Measurements from ENCODE around the gene C14orf132. TPM values are rescaled to one million over a fixed set of nuclear protein-coding genes. Genes with fewer than 3 reads are reported as not detected.

The C14orf132 gene
- total RNA-seq, 1 donor from 2014 or later: 0.48 TPM

DNA sequence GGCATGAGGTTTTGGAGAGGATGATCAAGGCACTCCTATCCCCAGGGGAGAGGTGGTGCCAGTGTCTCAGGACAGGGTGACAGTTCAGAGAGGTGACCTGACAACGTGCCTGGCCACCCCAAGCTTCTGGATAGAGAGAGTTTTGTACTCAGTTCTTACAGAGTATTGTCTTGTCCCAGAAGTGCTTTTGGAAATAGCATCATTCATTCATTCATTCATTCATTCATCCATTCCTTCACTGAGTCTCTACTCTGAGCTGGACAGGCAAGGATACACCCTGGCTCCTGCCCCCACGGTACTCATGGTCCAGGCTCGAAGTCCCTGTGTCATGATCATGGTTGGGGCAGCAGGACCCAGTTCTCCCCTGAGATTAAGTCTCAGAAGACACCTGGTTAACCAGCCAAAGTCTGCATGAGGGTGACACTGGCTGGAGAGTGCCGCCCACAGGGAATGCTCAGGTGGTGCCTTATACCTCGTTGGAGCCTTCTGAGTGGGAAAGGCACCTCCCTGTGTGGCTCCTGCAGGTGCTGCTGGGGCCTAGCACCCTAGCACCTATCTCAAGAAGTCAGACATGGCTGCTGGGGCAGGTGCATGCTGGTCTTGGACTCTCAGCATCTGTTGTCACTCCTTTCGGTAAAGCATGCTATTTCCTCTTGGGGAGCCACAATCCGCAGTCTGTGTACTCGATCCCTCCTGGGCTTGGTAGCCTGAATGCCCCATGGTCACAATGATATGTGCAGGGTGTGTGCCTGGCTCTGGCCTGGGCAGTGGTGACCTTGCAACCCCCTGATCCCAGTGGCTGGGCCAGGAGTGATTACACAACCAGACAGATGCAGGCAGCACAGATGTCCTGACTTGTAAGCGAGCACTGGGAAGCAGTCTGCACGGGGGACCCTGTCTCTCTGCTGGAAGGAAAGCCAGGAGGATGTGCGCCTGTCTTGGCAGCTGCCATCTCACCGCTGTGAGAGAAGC is 57.8 kb downstream of the C14orf132 start:
- intact Hi-C loops (cut with micrococcal nuclease): no loop called here

DNA sequence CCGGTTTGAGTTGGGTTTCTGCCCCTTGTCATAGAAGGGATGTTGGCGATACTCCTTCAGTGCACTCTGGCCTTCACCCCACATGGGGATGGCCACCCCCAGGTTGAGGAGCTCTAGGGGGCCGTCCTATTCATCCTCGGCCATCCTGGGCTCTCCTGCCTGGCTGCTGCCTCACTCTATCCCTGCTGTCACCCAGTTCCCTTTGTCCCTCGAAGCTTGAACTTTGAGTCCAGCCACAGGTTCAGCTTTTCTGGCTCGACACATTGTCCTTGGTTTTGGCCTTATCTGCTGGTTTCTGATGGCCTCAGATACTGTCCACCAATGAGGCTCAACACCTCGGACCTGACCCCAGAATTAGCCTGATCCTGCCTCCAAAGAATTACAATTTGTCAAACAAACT is 58.6 kb downstream of the C14orf132 start:
- intact Hi-C loops (cut with micrococcal nuclease): no loop called here

GRCh38 chr14:96098309-96098998 is 59.3 kb downstream of the C14orf132 start:
- intact Hi-C loops (cut with micrococcal nuclease): no loop called here

- intact Hi-C loops (cut with micrococcal nuclease): no loop called here
Measured at GRCh38 chr14:96098999-96099335, 59.8 kb downstream of the C14orf132 start.

DNA sequence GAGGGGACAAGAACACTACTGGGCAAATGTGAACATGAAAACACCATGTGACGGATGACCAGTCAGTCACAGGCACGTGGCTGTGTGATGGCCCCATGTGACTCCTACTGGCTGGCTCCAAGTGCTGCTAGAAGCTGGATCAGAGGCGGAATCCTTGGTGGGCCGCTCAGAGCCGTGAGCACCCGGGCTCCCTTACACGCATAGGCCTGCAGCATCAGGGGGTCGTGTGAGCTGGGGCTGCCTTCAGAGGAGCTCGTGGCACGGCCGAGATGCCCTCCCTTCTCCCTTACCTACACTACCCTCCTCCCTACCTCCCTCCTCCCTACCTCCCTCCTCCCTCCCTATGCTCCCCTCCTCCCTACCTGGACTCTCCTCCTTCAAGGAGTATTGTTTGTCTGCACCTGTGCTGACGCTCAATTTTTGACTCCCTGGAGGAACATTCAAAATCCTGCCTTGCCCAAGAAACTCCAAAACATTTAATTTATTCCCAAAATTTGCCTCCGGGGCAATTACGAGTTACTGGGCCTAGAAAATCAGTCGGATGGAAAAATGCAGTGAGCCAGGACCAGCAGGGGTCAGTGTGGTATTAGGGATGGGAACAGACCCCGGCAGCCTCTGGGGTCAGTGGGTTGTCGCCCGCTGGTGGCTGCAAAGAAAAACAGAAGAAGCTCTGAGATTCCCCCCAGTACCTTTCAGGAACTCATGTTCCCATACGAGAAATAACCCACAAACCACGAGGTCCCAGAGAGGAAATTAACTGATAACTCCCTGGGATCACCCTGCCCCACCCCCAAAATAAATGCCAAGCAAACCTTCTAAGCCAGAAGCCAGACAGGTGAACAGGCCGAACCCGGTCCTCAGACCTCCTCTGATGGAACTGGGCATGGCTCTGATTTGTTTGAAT is 61.3 kb downstream of the C14orf132 start:
- intact Hi-C loops (cut with micrococcal nuclease): loop anchor here (2.0 to 5.0 kb wide), 2 partner anchors 174 to 322 kb away; no protein-coding TSS in a partner anchor

- intact Hi-C loops (cut with micrococcal nuclease): loop anchor here (5.0 kb wide), 1 partner anchor 320 kb away; no protein-coding TSS in a partner anchor
Measured at GRCh38 chr14:96102081-96102856, 63.1 kb downstream of the C14orf132 start.

DNA sequence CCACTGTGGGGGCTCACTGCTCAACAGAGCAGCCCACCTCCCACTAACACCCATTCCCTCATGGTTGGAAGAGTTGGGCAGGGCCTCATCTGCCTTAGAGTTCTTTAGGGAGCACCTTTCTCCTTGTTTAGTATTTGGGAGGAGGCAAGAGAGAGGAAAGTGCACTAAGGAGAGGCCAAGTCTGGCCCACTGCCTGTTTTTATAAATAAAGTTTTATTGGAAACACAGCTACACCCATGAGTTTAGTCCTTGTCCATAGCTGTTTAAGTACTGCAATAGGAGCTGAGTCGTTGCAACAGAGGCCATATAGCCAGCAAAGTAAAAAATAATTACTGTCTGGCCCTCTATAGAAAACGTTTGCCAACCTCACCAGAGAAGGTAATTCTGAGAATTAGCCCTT is 63.9 kb downstream of the C14orf132 start:
- intact Hi-C loops (cut with micrococcal nuclease): loop anchor here (5.0 kb wide), 1 partner anchor 319 kb away; no protein-coding TSS in a partner anchor

DNA sequence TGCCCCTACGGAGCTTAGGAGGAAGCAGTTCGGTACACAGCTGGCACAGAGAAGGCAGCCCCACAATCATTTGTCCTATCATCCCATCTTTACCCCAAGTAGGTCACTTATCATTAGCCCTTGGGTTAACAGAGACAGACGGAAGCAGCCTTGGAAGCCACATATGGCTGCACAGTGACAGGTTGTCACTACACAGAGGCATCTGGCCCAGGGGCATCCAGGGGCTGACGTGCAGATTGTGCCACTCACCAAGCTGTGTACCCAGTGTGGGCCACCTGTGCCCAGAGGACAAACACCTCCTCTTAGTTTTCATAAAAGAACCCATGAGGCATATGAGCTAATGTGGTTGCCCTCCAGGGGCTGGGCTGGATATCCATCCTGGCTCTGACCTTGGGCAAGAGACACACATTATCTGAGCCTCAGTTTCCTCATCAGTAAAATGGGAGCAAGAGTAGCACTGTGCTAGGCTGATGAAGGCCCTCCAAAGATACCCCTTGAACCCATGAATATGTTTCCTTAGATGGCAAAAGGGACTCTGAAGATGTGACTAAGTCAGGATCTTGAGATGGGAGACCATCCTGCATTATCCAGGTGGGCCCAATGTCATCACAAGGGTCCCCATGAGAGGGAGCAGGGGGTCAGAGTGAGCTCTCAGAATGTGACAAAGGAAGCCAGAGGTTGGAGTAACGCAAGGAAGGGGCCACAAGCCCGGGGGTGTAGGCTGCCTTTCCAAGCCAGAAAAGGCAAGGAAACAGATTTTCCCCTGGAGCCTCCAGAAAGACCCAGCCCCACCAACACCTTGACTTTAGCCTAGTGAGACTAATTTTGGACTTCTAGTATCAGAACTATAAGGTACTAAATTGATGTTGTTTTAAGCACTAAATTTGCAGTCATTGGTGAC is 64.6 kb downstream of the C14orf132 start:
- intact Hi-C loops (cut with micrococcal nuclease): loop anchor here (5.0 kb wide), 1 partner anchor 318 kb away; no protein-coding TSS in a partner anchor

DNA sequence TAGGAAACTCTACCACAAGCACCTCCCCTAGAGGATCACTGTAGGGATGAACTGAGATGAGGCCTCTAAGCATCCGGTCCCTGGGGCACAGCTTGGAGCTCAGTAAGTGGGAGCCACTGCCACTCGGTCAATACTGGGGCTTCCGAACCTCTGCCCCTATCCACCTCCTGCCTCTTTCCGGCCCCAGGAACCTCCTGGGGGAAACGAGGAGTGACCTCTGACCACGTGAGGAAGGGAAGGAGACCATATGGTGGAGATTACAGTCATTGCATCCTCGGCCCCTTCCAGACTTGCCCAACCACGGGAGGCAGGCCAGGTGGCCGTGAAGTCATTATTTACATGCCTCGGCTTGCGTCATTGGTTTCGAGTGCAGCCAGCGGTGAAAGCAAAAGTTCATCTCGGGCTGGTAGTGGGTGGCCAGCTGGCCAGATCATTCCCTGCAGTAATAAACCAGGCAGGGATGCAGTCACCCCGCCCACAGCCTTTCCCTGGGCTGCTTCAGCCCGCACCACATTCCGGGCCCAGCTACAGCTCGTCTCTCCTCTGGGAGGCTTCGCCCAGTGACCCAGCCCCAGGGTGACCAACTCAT is 65.4 kb downstream of the C14orf132 start:
- intact Hi-C loops (cut with micrococcal nuclease): loop anchor here (5.0 kb wide), 1 partner anchor 318 kb away; no protein-coding TSS in a partner anchor

GRCh38 chr14:96105089-96105925 is 66.1 kb downstream of the C14orf132 start:
- intact Hi-C loops (cut with micrococcal nuclease): no loop called here

GRCh38 chr14:96105926-96106441 is 66.8 kb downstream of the C14orf132 start:
- intact Hi-C loops (cut with micrococcal nuclease): no loop called here

- intact Hi-C loops (cut with micrococcal nuclease): no loop called here
Measured at GRCh38 chr14:96106891-96107290, 67.7 kb downstream of the C14orf132 start.

DNA sequence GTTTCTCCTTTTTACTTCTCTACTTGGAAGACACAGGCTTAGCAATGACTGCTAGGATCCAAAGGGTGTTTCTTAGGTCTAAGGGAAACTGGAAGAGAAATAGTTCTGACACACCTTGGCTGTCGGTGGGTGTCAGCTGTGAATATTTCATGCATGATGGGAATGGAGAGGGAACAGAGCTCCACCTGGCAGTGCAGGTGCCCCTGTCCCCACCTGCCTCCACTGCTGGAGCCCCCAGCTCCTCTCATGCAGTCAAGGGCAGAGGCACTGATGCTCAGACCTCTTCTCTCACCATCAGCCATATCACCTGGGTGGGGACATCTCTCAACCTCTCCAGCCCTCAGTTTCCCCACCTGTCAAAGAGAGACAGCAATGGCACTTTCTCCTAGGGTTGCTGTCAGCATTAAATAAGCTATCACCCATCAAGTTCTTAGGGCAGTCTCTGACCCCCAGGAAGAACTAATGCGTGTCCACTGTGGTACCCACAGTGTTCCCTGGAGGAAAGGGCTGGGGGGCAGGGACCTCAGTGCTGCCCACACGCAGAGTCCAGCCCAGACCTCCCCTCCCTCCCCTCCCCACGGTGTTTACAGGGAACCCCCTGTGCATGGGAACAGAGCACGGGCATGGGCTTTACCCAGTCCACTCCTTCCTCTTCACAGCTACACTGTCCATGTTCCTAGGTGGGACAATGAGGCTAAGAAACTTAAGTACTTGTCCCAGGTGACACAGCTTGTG is 69.1 kb downstream of the C14orf132 start:
- intact Hi-C loops (cut with micrococcal nuclease): no loop called here

DNA sequence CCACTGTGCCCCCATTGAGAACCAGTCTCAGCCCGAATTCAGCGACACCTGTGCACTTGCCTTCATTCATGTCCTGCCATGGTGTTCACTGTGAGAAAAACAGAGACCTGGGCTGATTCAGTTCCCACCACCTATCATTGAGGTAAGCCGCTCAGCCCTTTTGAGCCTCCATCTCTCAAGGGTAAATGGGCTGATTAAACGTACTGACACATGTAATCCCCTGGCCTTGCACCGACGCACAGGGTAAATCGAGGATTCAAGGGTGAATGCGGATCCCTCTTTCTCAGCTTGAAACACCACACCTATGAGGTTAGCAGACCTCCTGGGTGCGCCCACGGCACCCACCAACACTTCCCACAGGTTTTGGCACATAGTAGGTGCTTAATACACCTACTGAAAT is 69.7 kb downstream of the C14orf132 start:
- intact Hi-C loops (cut with micrococcal nuclease): no loop called here

DNA sequence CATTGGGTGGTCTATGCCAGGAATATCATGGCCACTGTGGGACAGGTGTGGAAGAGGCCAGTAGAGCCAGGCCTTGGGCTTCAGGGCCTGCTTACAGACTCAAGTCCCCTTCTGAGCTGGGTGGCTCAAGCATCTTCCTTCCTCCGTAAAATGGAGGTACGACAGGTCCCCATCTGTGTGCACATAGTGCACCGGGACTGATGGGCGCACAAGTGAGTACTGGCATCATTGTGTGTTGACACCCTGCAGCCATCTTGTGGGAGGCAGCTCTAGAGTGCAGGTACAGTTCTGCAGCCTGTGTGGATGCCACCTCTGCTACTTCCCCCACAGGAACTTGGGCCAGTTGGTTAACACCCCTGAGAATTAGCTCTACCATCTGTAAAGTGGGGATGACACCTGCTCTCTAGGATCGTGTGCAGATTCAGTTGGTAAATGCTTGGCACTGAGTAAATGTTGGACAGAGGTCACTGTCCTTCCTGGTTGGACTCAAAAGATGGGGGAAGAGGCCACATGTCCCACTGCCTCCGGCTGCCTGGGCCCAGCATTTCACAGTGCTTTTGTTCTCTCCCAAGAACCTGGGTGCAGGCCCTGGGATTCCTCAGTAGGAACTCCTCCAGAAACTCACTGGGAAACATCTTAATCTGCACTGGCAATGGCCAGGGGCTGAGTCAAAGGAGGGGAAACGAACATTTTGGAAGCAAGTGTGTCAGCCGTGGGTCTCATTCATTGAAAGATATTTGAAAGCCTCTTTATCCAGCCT is 70.6 kb downstream of the C14orf132 start:
- intact Hi-C loops (cut with micrococcal nuclease): no loop called here

DNA sequence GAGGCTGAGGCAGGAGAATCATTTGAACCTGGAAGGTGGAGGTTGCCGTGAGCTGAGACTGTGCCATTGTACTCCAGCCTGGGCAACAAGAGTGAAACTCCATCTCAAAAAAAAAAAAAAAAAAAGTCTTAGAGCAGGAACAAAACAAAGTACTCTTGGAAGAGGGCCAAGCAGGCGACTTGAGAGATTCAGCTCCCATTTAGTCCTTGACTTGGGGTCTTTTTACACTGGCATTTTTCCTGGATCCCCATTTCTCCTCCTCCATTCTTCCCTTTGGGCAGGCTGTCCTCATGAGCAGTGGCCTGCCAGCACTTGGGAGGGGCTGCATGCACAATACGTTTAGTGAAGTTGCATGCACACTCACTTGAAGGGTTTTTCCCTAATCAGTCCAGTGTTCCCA is 72.9 kb downstream of the C14orf132 start:
- intact Hi-C loops (cut with micrococcal nuclease): no loop called here

Measured in T-helper 2 cell treated with Interferon-gamma antibody and Interleukin-4, amounts not matched to agents 100 ng/mL and 5 ng/mL, for 36 hours (primary cell).